Osteocyte (in vitro differentiated cells): ENCODE data around the gene SGK1. TPM values are rescaled to one million over a fixed set of nuclear protein-coding genes. Genes with fewer than 3 reads are reported as not detected.
"Not testable (repeated sequence)": the region's sequence is repeated elsewhere in the genome, so short reads cannot be mapped to it uniquely, and the experiment has no call there.

Source experiments
- DNase-seq: peaks from one replicate; pipeline ENCODE4 v3.0.0; 2021; ENCODE audit warnings: mixed read lengths; ENCODE audit not compliant: unreplicated experiment; ENCODE audit errors: extremely low spot score
- H3K27ac Mint-ChIP-seq: one replicate; pipeline ENCODE4 v1.8.0; 2021; ENCODE audit warnings: mild to moderate bottlenecking, mixed read lengths; ENCODE audit not compliant: unreplicated experiment
- H3K27me3 Mint-ChIP-seq: one replicate; pipeline ENCODE4 v1.8.0; 2021; ENCODE audit warnings: mixed read lengths; ENCODE audit not compliant: unreplicated experiment
- H3K36me3 Mint-ChIP-seq: one replicate; pipeline ENCODE4 v1.8.0; 2021; ENCODE audit warnings: mixed read lengths; ENCODE audit not compliant: unreplicated experiment
- H3K4me1 Mint-ChIP-seq: one replicate; pipeline ENCODE4 v1.8.0; 2021; ENCODE audit warnings: mixed read lengths; ENCODE audit not compliant: unreplicated experiment
- H3K4me3 Mint-ChIP-seq: one replicate; pipeline ENCODE4 v1.8.0; 2021; ENCODE audit warnings: mild to moderate bottlenecking, moderate library complexity, mixed read lengths; ENCODE audit not compliant: unreplicated experiment
- H3K9me3 Mint-ChIP-seq: one replicate; pipeline ENCODE4 v1.8.0; 2021; ENCODE audit warnings: mixed read lengths; ENCODE audit not compliant: unreplicated experiment
- CTCF ChIP-seq: fragments of 200-600 bp; sonication (generic); IDR thresholded peaks from 2 replicates; pipeline ENCODE4 v1.5.0; 2021; ENCODE audit warnings: antibody characterized with exemption, mild to moderate bottlenecking, moderate library complexity
- total RNA-seq: library from RNA; stranded (reverse); gene quantifications from 2 replicates; pipeline ENCODE4 v1.2.1, GENCODE V29; 2021

The SGK1 gene
- total RNA-seq, 1 donor from 2014 or later, result 448 TPM

DNA sequence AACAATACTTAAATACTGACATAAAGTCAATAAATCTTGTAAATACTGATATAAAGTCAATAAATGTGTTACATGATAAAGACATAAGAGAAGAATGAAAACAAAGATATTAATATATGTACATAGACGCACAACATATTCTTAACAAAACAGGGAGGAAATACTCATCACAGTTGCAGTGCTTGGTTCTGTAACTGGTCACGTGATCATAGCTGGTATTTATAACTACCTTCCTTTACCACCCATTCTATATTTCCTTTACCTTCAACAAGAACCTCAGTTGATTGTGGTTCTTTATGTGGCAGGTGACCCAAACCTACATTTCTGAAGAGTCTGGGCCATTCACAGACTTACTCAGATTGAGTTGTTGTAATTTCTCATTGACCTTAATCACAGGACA, 131.6 kb downstream of the SGK1 start:
- no peak for TF ChIP-seq CTCF
- H3K36me3 Mint-ChIP-seq, result no peaks in the 10 kb centered on the region
- no peak overlapping the region for H3K27ac Mint-ChIP-seq
- peaks cover 8% of the 10 kb centered on the region for H3K4me1 Mint-ChIP-seq
- no peaks in the 10 kb centered on the region for H3K27me3 Mint-ChIP-seq
- H3K9me3 Mint-ChIP-seq, result no peaks in the 10 kb centered on the region
- H3K4me3 Mint-ChIP-seq, result no peak overlapping the region
- no peak for DNase-seq

DNA sequence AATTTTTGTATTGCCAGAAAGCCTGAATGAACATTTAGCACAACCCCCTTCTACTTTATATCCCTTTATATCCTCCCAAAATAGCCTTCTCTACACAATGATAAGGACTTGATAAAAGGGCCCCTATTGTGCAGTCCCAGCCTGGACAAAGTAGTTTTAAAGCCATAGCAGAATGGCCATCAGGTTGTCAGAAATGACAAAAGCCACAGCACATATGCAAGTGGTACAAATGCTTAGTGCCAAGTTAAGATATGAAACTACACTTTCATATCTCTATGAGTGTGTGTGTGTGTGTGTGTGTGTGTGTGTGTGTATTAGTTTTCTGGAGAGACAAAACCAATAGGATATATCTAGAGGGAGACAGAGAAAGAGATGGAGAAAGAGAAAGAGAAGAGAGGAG, 132.6 kb downstream of the SGK1 start:
- no peak for DNase-seq
- Mint-ChIP-seq H3K4me1 (peaks cover 8% of the 10 kb centered on the region), H3K36me3 (no peaks in the 10 kb centered on the region), H3K9me3 (no peaks in the 10 kb centered on the region), H3K27ac (no peak overlapping the region), H3K27me3 (no peaks in the 10 kb centered on the region), H3K4me3 (no peak overlapping the region)
- TF ChIP-seq CTCF, result no peak

- no peak for TF ChIP-seq CTCF
- no peaks in the 10 kb centered on the region for H3K36me3 Mint-ChIP-seq
Measured at GRCh38 chr6:134183844-134184243, 134.1 kb downstream of the SGK1 start.

DNA sequence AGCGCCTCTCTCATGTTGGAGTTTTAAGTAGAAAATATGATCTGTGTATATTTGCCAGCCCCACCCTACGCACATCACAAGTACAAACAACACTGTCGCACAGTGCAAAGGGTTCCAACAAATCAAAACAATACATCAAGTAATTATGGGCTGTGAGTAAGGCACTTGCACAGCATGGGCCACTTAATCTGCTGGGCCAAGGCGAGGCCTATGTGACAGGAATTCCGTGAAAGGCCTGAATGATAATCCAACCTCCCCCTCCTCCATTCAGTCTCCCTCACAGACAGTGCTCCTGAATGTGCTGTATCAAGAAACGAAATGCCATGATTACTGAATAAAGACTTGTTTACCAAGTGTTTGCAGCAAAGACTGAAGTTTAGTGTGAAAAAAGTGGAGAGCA, 135.4 kb downstream of the SGK1 start:
- Mint-ChIP-seq H3K27me3 (no peaks in the 10 kb centered on the region), H3K36me3 (no peaks in the 10 kb centered on the region), H3K9me3 (no peaks in the 10 kb centered on the region), H3K27ac (peak overlapping the region; percentile 36), H3K4me1 (peaks cover 24% of the 10 kb centered on the region), H3K4me3 (no peak overlapping the region)
- no peak for DNase-seq
- no peak for TF ChIP-seq CTCF

More at GRCh38 chr6:134183844-134184243, 134.1 kb downstream of the SGK1 start:
- Mint-ChIP-seq H3K4me3 (no peak overlapping the region), H3K27ac (no peak overlapping the region), H3K27me3 (no peaks in the 10 kb centered on the region), H3K9me3 (no peaks in the 10 kb centered on the region), H3K4me1 (peaks cover 11% of the 10 kb centered on the region)
- no peak for DNase-seq

GRCh38 chr6:134181726-134182125, 136.2 kb downstream of the SGK1 start:
- not testable (repeated sequence) for H3K4me3 Mint-ChIP-seq, H3K9me3 Mint-ChIP-seq, H3K27me3 Mint-ChIP-seq, H3K36me3 Mint-ChIP-seq, DNase-seq, H3K27ac Mint-ChIP-seq
- H3K4me1 Mint-ChIP-seq, result peaks cover 31% of the 10 kb centered on the region

DNA sequence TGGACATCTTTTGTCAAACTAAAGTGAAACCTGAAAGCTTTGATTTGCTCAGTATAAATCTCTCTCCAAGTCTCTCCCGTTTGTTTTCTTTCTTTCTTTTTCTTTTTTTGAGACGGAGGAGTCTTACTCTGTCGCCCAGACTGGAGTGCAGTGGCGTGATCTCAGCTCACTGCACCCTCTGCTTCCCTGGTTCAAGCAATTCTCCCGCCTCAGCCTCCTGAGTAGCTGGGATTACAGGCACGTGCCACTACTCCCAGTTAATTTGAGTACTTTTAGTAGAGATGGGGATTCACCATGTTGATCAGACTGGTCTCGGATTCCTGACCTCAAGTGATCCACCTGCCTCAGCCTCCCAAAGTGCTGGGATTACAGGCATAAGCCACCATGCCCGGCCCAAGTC, 136.7 kb downstream of the SGK1 start:
- H3K9me3 Mint-ChIP-seq, H3K36me3 Mint-ChIP-seq, DNase-seq, H3K27me3 Mint-ChIP-seq, H3K4me3 Mint-ChIP-seq, H3K27ac Mint-ChIP-seq: not testable (repeated sequence)
- peaks cover 34% of the 10 kb centered on the region for H3K4me1 Mint-ChIP-seq

- H3K4me1 Mint-ChIP-seq, result peaks cover 41% of the 10 kb centered on the region
- not testable (repeated sequence) for H3K9me3 Mint-ChIP-seq, DNase-seq, H3K27me3 Mint-ChIP-seq, H3K36me3 Mint-ChIP-seq, H3K4me3 Mint-ChIP-seq, H3K27ac Mint-ChIP-seq
Measured at GRCh38 chr6:134180540-134180939, 137.4 kb downstream of the SGK1 start.
